ENCODE data around the gene SUCNR1.
"Not testable (repeated sequence)": the region's sequence is repeated elsewhere in the genome, so short reads cannot be mapped to it uniquely, and the experiment has no call there.

Gene SUCNR1

DNA sequence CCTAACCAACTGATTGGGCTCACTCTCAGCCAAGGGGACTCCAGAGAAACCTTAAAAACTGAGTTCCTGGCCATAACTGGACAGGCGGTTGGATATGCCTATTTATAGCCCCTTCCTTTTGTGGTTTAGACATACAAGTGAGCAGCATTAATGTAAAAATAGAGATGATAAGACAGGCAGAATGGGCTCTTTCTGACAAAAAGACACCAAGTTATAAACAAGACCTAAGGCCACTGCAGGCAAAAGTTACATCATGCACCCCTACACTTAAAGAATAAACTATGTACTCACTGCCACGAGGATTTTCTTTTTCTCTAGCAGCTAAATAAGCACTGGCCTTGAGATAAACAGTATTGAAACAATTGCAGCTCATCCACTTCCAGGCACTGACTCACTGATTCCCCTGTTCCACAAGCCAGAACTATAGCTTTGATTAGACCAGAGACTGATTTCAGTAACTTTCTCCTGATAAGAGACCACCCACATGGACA is 30.1 kb downstream of the SUCNR1 start:
- no peak for DNase-seq

DNA sequence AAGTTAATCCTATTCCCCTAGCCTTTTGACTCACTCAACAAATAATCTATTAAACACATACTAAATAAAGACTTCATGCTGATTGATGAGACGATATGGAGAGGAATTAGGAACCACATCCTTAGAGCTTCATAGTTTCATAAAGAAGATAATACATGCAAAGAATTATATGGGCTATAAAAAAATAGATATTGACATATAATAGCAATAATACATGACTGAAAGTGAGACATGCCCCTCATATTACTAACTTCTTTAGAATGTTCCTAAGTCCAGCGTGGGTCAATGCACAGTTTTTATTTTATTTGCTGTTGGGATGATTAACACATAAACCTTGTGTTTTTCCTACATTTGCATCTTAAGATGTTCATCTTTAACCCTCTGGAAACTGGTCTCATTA is 32.2 kb downstream of the SUCNR1 start:
- DNase-seq = no peak

- DNase-seq = no peak
Measured at GRCh38 chr3:151906751-151907150, 33.3 kb downstream of the SUCNR1 start.

GRCh38 chr3:151908399-151908798 is 35.0 kb downstream of the SUCNR1 start:
- DNase-seq = no peak

- no peak for DNase-seq
Measured at GRCh38 chr3:151909681-151910405, 36.4 kb downstream of the SUCNR1 start.

DNA sequence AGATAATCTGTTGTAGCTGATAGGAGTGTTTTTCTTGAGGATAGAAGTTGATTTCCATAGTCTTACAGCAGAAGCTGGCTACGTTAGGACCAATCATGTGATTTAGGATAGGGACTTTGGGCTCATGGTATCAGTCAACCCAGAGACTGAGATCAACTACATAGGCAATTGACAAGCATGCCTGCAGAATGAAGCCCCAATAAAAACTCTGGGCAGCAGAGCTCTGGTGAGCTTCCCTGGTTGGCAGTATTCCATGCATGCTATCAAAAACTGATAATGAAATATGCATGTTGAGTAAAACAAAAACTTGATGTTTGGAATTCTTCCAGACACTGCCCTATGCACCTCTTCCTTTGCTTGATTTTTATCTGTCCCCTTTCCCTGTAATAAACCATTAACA is 38.0 kb downstream of the SUCNR1 start:
- DNase-seq = no peak

- no peak for DNase-seq
Measured at GRCh38 chr3:151912028-151912427, 38.6 kb downstream of the SUCNR1 start.

DNA sequence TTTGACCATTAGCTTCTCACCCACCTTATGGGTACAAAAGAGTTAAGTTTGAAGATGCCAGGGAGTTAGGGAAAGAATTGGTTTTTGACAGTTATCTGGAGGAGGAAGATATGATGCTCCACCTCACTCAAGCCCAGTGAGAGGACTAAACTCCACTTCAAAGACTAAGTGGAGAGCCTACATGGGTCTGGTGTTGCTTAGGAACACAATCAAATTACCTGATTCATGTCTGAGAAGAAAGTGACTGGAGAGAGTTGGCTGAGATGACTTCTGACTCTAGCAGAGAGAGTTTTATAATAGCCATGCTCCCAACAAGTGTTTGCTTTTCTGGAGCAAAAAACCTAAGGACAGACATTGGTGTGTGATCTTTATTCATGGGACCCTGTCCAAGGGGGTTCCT is 43.3 kb downstream of the SUCNR1 start:
- DNase-seq = no peak

DNA sequence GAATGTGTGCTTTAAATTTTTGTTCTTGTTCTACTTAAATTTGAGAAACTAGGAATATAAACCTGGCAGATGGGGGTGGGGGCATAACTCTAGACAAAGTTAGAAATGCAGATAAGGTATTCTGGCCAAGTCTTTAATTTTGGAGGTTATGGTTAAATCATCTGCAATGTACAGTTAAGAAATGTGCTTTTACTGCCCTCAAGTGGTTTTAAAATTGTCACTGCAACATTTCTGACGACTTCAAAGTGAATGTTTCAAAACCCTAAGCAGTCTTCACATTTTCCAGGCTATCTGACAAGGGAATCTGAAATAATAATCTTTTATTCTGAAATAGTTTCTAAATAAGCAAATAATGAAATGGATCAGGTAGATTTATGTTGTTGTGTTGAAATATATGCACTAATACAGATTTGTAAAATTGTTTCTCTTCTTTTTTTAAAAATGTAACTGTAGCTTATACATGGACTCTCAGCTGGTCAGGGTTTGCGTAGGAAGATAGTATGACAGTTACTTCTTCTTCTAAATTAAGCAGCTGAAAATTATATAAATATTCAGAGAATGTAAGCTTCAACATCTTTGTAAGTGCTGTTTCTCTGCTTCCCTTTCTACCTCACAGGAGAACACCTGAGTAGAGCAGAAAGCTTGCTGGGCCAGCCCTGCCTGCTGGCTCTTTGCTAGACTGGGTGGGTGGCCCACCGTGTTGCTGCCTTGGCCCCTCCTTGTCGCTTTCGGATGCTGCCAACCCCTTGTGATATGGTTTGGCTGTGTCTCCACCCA is 45.0 kb downstream of the SUCNR1 start:
- DNase-seq = peak; percentile 49

DNA sequence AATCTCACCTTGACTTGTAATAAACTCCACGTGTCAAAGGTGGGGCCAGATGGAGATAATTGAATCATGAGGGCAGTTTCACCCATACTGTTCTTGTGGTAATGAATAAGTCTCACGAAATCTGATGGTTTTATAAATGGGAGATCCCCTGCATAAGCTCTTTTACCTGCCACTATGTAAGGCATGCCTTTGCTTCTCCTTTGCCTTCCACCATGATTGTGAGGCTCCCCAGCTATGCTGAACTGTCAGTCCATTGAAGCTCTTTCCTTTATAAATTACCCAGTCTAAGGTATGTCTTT is 45.5 kb downstream of the SUCNR1 start:
- no peak for DNase-seq

DNA sequence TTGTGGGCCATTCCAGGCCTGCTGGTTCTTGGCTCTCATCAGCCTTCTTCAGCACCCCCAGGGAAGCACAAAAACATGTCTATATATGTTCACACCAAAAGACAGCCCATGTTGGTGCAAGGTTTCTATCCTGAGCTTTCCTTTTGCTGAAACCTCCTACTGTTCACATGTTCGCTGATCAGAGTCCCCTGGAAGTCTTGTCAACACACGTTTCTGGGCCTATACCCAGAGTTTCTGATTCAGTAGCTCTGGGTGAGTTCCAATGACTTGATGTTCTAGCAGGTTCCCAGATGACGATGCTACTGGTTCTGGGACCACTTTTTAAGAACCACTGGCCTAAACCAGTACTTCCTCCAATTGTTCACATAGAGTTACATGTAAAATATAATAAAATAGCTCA is 46.0 kb downstream of the SUCNR1 start:
- no peak for DNase-seq

DNA sequence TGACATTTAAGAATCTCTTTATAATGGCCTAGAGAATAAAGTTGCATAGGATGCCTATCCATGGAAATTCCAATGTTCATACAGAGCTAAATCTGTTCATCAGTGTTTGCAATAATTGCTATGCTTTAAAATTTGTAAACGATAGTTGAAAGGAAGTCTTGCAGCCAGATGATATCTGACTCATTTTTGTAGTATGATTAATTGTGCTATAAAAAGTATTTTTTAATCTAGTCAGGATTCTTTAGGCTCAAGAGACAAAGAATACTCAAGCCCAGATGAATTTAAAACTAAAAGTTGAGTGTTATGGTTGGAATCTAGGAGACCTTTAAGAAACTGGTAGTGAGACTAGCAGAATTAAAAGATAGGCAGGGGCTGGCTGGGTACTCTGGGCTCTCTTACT is 50.5 kb downstream of the SUCNR1 start:
- no peak for DNase-seq

- DNase-seq = no peak
Measured at GRCh38 chr3:151924753-151925152, 51.3 kb downstream of the SUCNR1 start.

DNA sequence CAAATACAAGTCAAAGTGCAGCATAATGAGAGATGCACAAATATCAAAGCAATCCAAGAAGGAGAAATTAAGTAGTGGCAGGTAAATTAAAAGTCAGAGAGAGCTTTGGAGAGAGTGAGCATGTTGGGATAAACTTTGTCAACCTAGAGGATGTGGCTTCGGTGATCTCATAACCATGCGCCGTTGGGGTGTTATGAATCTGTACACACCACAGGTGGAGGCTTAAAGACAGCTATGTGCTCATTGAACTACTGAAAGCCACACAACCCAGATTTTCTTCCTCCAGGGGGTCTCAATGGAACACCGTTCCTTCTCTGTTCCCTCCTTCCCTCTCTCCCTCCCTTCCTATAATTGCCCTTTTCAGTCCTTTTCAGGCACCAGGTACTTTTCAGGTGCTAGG is 52.0 kb downstream of the SUCNR1 start:
- no peak for DNase-seq

DNA sequence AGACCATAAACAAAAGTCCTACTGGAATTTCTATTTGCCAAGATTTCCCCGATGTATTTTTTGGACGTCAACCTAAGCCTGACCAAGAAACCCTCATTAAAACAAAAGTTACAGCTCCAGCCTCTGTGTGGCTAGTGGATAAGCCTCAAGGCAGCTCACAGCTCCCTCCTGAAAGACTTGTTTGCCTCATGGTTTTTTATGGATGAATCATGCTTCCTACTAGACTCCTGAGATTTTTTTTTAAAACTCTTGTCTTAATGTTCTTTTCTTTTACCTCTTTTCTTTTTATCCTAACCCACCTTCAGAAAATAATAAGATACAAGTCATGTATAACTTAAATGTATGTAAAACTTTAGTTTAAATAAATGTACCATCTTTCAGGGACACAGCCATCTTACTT is 52.4 kb downstream of the SUCNR1 start:
- DNase-seq = no peak

DNA sequence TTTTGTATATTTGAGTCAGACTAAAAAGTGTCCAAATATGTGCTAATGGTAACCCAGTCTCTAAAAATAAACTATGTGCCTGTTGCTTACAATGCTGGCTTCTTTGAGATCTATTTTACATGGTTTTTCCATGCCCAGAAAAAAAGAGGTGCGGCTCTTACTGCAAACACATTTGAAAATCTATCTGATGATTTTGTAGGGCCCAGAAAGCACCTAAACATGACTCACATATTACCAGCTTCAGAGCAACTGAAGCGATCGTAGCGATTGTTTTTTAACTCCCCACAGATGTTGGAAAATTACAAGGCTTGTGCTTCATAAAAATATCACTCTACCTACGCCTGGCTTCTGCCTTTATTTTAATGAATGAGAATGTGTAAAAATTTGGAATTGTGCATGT is 53.5 kb downstream of the SUCNR1 start:
- DNase-seq = no peak

- not testable (repeated sequence) for DNase-seq
Measured at GRCh38 chr3:151927915-151928525, 54.6 kb downstream of the SUCNR1 start.

GRCh38 chr3:151931171-151931570 is 57.7 kb downstream of the SUCNR1 start:
- DNase-seq = no peak

DNA sequence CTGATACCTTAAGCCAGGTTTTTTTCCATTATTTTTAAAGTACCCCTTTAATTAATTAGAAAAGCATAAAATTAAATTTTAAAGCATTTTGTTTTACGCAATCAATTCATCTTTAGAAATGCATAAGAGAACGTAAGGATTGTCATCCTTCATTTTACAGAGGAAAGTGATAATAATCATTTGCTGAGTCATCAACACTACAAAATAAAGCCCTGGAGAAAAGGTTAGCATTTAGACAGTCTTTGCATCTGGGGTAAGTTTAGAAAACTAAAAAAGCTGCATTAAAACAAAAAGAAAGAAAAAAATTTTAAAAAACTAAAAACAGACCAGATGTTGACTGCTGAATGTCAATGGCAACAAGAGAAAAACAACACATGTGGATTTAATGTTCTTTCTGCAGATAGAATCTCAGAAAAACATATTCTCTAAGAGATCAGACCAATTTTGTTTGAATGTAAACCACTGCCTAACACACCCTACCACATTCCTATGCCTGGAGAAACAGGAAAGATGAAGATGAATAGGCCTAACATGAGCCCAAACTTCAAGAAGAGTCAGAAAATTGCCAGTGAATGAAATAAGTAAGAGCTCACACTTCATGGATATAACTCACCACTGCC is 59.9 kb downstream of the SUCNR1 start:
- no peak for DNase-seq

All from CD4-positive, alpha-beta T cell treated with Interleukin-12 subunit alpha and Interleukin-12 subunit beta, for 1 hour (primary cell).